Fibroblast of skin of scalp (primary cell): ENCODE measurements around the gene EARS2.

ENCODE experiments used
- DNase-seq: peaks from one replicate; pipeline ENCODE4 v3.0.0-alpha.2; 2013

EARS2 gene

DNA sequence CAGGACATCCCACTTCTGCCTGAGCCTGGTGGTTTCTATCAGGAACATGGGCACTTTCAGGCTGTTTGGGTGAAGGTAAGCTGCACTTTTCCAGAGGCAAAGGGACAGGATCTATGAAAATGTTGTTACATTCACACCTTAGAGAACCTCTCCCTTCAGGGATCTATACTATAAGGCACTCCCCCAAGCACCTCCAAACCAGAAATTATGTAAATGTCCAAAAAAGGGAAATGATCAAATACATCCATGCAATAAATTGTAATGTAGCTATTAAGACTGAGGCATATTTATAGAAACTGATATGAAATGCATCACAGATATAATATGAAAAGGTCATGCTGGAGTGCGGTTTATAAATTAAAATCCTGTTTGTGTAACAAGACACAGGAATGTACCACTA is 80.9 kb downstream of the EARS2 start:
- no peak for DNase-seq
